MM.1S (cell line): ENCODE data around the gene NGB.

Experiments
- DNase-seq: peaks from one replicate; pipeline ENCODE4 v3.0.0-alpha.2; 2015
- H2AFZ ChIP-seq: fragments of 300-600 bp; sonication (generic); 2 replicates; pipeline ENCODE4 v1.6.0; 2016; ENCODE audit warnings: antibody characterized with exemption, low read length
- H3F3A ChIP-seq: fragments of 300-600 bp; sonication (generic); 2 replicates; pipeline ENCODE4 v1.6.1; 2016; ENCODE audit warnings: mild to moderate bottlenecking, antibody characterized with exemption, low read length, moderate library complexity, mixed read lengths; ENCODE audit not compliant: insufficient read depth
- H3K27ac ChIP-seq: fragments of 300-600 bp; sonication (generic); 2 replicates; pipeline ENCODE4 v1.5.1; 2016; ENCODE audit warnings: mild to moderate bottlenecking, low read length
- H3K27me3 ChIP-seq: fragments of 300-600 bp; sonication (generic); replicated peaks from 2 replicates; pipeline ENCODE4 v1.6.0; 2016; ENCODE audit warnings: low read length; ENCODE audit not compliant: insufficient read depth
- H3K36me3 ChIP-seq: fragments of 300-600 bp; sonication (generic); replicated peaks from 2 replicates; pipeline ENCODE4 v1.6.1; 2016; ENCODE audit warnings: mild to moderate bottlenecking, low read length, mixed read lengths; ENCODE audit not compliant: insufficient read depth
- H3K4me1 ChIP-seq: fragments of 300-600 bp; sonication (generic); 2 replicates; pipeline ENCODE4 v1.6.1; 2016; ENCODE audit warnings: low read length, mixed read lengths
- H3K4me2 ChIP-seq: fragments of 300-600 bp; sonication (generic); 2 replicates; pipeline ENCODE4 v1.6.0; 2016; ENCODE audit warnings: low read depth, low read length
- H3K4me3 ChIP-seq: fragments of 300-600 bp; sonication (generic); 2 replicates; pipeline ENCODE4 v1.5.1; 2016; ENCODE audit warnings: low read length, mixed read lengths
- H3K79me2 ChIP-seq: fragments of 300-600 bp; sonication (generic); 2 replicates; pipeline ENCODE4 v1.6.1; 2016; ENCODE audit warnings: mixed run types, low read length, mixed read lengths
- H3K9ac ChIP-seq: fragments of 300-600 bp; sonication (generic); 2 replicates; pipeline ENCODE4 v1.6.1; 2016; ENCODE audit warnings: low read length, mixed read lengths
- H3K9me2 ChIP-seq: fragments of 300-600 bp; sonication (generic); replicated peaks from 2 replicates; pipeline ENCODE4 v1.6.1; 2016; ENCODE audit warnings: mild to moderate bottlenecking, low read length, mixed read lengths; ENCODE audit not compliant: insufficient read depth
- H3K9me3 ChIP-seq: fragments of 300-600 bp; sonication (generic); replicated peaks from 2 replicates; pipeline ENCODE4 v1.6.1; 2016; ENCODE audit warnings: mild to moderate bottlenecking, low read length, mixed read lengths; ENCODE audit not compliant: insufficient read depth
- H4K20me1 ChIP-seq: fragments of 300-600 bp; sonication (generic); 2 replicates; pipeline ENCODE4 v1.6.1; 2016; ENCODE audit warnings: mild to moderate bottlenecking, low read length, moderate library complexity, mixed read lengths; ENCODE audit not compliant: insufficient read depth
- EZH2 ChIP-seq: fragments of 300-600 bp; sonication (generic); optimal IDR thresholded peaks from 2 replicates; pipeline ENCODE3; 2017; ENCODE audit warnings: low read depth, mild to moderate bottlenecking, antibody characterized with exemption, low read length, mixed read lengths
- EZH2phosphoT487 ChIP-seq: fragments of 300-600 bp; sonication (generic); IDR thresholded peaks from 2 replicates; pipeline ENCODE4 v1.6.1; 2018; ENCODE audit warnings: antibody characterized with exemption, low read length
- TF ChIP-seq, protein P1 (sequence below): fragments of 300-600 bp; sonication (generic); IDR thresholded peaks from 2 replicates; pipeline ENCODE4 v1.5.1; 2016; ENCODE audit warnings: antibody characterized with exemption, low read length, mixed read lengths

The NGB gene

DNA sequence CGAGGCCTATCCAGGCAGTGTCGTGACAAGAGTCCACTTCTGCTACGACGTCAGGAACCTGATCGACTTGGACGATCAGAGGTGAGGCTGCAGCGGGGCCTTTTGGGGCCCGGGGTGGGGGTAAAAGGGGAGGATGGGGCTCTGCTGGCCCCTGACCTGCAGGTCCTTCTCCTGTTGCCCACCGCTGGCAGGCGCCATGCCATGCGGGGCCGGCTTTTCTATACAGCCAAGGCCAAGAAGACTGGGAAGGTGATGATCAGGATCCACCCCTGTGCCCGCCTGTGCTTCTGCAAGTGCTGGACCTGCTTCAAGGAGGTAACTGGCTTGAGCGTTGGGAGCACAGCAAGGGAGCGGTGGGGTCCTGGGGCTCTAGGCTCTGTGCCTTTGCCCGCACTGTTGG lies 31.6 kb downstream of the NGB start:
- Histone ChIP-seq H3K4me1 (no peaks in the 10 kb centered on the region), H3F3A (no peaks in the 10 kb centered on the region), H3K9ac (no peak overlapping the region), H3K27ac (no peak overlapping the region), H3K36me3 (no peaks in the 10 kb centered on the region), H4K20me1 (no peaks in the 10 kb centered on the region), H2AFZ (no peak overlapping the region), H3K27me3 (no peaks in the 10 kb centered on the region), H3K79me2 (no peaks in the 10 kb centered on the region), H3K4me2 (no peak overlapping the region), H3K9me3 (no peaks in the 10 kb centered on the region), H3K4me3 (no peak overlapping the region), H3K9me2 (no peaks in the 10 kb centered on the region)
- no peak for DNase-seq
- TF ChIP-seq, protein P1, sequence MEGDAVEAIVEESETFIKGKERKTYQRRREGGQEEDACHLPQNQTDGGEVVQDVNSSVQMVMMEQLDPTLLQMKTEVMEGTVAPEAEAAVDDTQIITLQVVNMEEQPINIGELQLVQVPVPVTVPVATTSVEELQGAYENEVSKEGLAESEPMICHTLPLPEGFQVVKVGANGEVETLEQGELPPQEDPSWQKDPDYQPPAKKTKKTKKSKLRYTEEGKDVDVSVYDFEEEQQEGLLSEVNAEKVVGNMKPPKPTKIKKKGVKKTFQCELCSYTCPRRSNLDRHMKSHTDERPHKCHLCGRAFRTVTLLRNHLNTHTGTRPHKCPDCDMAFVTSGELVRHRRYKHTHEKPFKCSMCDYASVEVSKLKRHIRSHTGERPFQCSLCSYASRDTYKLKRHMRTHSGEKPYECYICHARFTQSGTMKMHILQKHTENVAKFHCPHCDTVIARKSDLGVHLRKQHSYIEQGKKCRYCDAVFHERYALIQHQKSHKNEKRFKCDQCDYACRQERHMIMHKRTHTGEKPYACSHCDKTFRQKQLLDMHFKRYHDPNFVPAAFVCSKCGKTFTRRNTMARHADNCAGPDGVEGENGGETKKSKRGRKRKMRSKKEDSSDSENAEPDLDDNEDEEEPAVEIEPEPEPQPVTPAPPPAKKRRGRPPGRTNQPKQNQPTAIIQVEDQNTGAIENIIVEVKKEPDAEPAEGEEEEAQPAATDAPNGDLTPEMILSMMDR, result no peak
- TF ChIP-seq EZH2phosphoT487 (no peak), EZH2 (no peak)

GRCh38 chr14:77238996-77239395 lies 32.0 kb downstream of the NGB start:
- no peaks in the 10 kb centered on the region for H3K27me3 ChIP-seq
- no peak overlapping the region for H3K9ac ChIP-seq
- H3K4me3 ChIP-seq, result no peak overlapping the region
- H3F3A ChIP-seq, result no peaks in the 10 kb centered on the region
- H3K27ac ChIP-seq, result no peak overlapping the region
- H3K79me2 ChIP-seq, result no peaks in the 10 kb centered on the region
- TF ChIP-seq, protein P1, result no peak
- no peak for TF ChIP-seq EZH2
- TF ChIP-seq EZH2phosphoT487, result no peak
- H3K4me2 ChIP-seq, result no peak overlapping the region
- H3K4me1 ChIP-seq, result no peaks in the 10 kb centered on the region
- DNase-seq, result no peak
- H2AFZ ChIP-seq, result no peak overlapping the region
- H3K9me2 ChIP-seq, result no peaks in the 10 kb centered on the region
- no peaks in the 10 kb centered on the region for H3K9me3 ChIP-seq
- no peaks in the 10 kb centered on the region for H3K36me3 ChIP-seq
- H4K20me1 ChIP-seq, result no peaks in the 10 kb centered on the region

DNA sequence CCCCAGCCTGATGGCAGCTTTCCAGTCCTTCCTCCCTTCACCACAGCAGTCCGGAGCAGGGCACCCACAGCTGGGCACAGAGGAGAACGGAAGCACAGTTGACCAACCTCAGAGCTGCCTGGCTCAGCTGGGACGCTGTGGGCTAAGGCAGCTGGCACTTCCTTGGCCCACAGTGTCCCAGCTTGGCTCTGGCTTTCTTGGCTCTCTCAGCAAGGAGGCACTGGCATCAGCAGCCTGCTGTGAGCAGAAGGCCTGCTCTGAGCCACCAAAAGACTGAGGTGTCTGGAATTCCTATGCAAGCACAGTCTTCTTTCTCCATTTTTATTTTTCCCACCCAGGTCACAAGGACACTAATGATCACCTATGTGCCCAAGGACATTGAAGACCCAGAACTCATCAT lies 32.6 kb downstream of the NGB start:
- H3K9me2 ChIP-seq, result no peaks in the 10 kb centered on the region
- no peaks in the 10 kb centered on the region for H3K9me3 ChIP-seq
- no peak overlapping the region for H3K9ac ChIP-seq
- H3F3A ChIP-seq, result no peaks in the 10 kb centered on the region
- TF ChIP-seq EZH2phosphoT487 (no peak), EZH2 (no peak)
- TF ChIP-seq, protein P1, result no peak
- H4K20me1 ChIP-seq, result no peaks in the 10 kb centered on the region
- DNase-seq, result no peak
- H3K36me3 ChIP-seq, result no peaks in the 10 kb centered on the region
- no peak overlapping the region for H3K4me2 ChIP-seq
- H2AFZ ChIP-seq, result no peak overlapping the region
- H3K4me3 ChIP-seq, result no peak overlapping the region
- H3K79me2 ChIP-seq, result no peaks in the 10 kb centered on the region
- H3K27me3 ChIP-seq, result no peaks in the 10 kb centered on the region
- no peak overlapping the region for H3K27ac ChIP-seq
- no peaks in the 10 kb centered on the region for H3K4me1 ChIP-seq
